OCI-LY1 (cell line): Measurements from ENCODE around the gene FERMT2.

Experiments used
- H2AFZ ChIP-seq: fragments of 200-600 bp; sonication (generic), shearing (Covaris generic); 2 replicates; pipeline ENCODE4 v1.6.0; 2014; ENCODE audit warnings: antibody characterized with exemption, mild to moderate bottlenecking, low read length
- H3F3A ChIP-seq: fragments of 200-600 bp; sonication (generic), shearing (Covaris generic); 2 replicates; pipeline ENCODE4 v1.6.0; 2014; ENCODE audit warnings: mild to moderate bottlenecking, antibody characterized with exemption, low read length, moderate library complexity; ENCODE audit not compliant: insufficient read depth
- H3K27ac ChIP-seq: fragments of 200-600 bp; sonication (generic); 2 replicates; pipeline ENCODE4 v1.5.1; 2014; ENCODE audit warnings: low read length, mixed run types, mild to moderate bottlenecking, low read depth; ENCODE audit not compliant: poor library complexity, severe bottlenecking
- H3K27me3 ChIP-seq: fragments of 200-600 bp; sonication (generic); 2 replicates; pipeline ENCODE4 v1.6.0; 2014; ENCODE audit warnings: antibody characterized with exemption, mild to moderate bottlenecking, low read length, moderate library complexity; ENCODE audit not compliant: insufficient read depth
- H3K36me3 ChIP-seq: fragments of 200-600 bp; sonication (generic); 2 replicates; pipeline ENCODE4 v1.6.1; 2014; ENCODE audit warnings: mild to moderate bottlenecking, antibody characterized with exemption, low read length, moderate library complexity, mixed read lengths; ENCODE audit not compliant: insufficient read depth
- H3K4me1 ChIP-seq: fragments of 200-600 bp; sonication (generic); 2 replicates; pipeline ENCODE4 v1.5.1; 2014; ENCODE audit warnings: mild to moderate bottlenecking, low read length, moderate library complexity; ENCODE audit not compliant: insufficient read depth, severe bottlenecking
- H3K4me2 ChIP-seq: fragments of 200-600 bp; sonication (generic), shearing (Covaris generic); 2 replicates; pipeline ENCODE4 v1.6.1; 2014; ENCODE audit warnings: low read length
- H3K4me3 ChIP-seq: fragments of 200-600 bp; sonication (generic); 2 replicates; pipeline ENCODE4 v1.5.1; 2014; ENCODE audit warnings: low read length, low read depth, mild to moderate bottlenecking, mixed read lengths; ENCODE audit not compliant: poor library complexity, severe bottlenecking
- H3K79me2 ChIP-seq: fragments of 200-600 bp; shearing (Covaris generic); 2 replicates; pipeline ENCODE4 v1.6.1; 2016; ENCODE audit warnings: mixed run types, low read length, mixed read lengths; ENCODE audit not compliant: insufficient read depth
- H3K9ac ChIP-seq: fragments of 200-600 bp; sonication (generic), shearing (Covaris generic); 2 replicates; pipeline ENCODE4 v1.6.1; 2014; ENCODE audit warnings: mild to moderate bottlenecking, low read length, mixed read lengths
- H3K9me2 ChIP-seq: fragments of 200-600 bp; sonication (generic), shearing (Covaris generic); 2 replicates; pipeline ENCODE4 v1.6.1; 2014; ENCODE audit warnings: low read depth, mild to moderate bottlenecking, low read length, mixed read lengths
- H3K9me3 ChIP-seq: fragments of 200-600 bp; shearing (Covaris generic); 2 replicates; pipeline ENCODE4 v1.6.1; 2014; ENCODE audit warnings: low read length, mixed read lengths
- H4K20me1 ChIP-seq: fragments of 200-600 bp; sonication (generic), shearing (Covaris generic); 2 replicates; pipeline ENCODE4 v1.6.0; 2016; ENCODE audit warnings: mild to moderate bottlenecking, low read length; ENCODE audit not compliant: insufficient read depth
- CTCF ChIP-seq: fragments of 200-600 bp; sonication (generic), shearing (Covaris generic); IDR thresholded peaks from 2 replicates; pipeline ENCODE4 v1.5.1; 2017; ENCODE audit warnings: mild to moderate bottlenecking, antibody characterized with exemption, low read length, moderate library complexity, mixed read lengths
- EZH2 ChIP-seq: fragments of 200-600 bp; sonication (generic), shearing (Covaris generic); IDR thresholded peaks from 2 replicates; pipeline ENCODE4 v1.8.0; 2017; ENCODE audit warnings: borderline replicate concordance, mixed run types, mild to moderate bottlenecking, antibody characterized with exemption, low read length, moderate library complexity, mixed read lengths

FERMT2 gene

GRCh38 chr14:52954346-52955214 lies 3.7 kb upstream of the FERMT2 start:
- Histone ChIP-seq H3K79me2 (no peaks in the 10 kb centered on the region), H2AFZ (no peak overlapping the region), H3K4me2 (no peak overlapping the region), H4K20me1 (no peaks in the 10 kb centered on the region), H3K4me3 (no peak overlapping the region), H3K27ac (no peak overlapping the region), H3K27me3 (peaks cover 4% of the 10 kb centered on the region; the same call in 1 of the 2 replicates), H3K36me3 (no peaks in the 10 kb centered on the region), H3K9me2 (no peaks in the 10 kb centered on the region), H3K9ac (no peak overlapping the region), H3K4me1 (peaks cover 10% of the 10 kb centered on the region), H3F3A (no peaks in the 10 kb centered on the region), H3K9me3 (no peaks in the 10 kb centered on the region)
- TF ChIP-seq EZH2, result no peak
- TF ChIP-seq CTCF, result no peak

GRCh38 chr14:52951681-52952554 lies 1.1 kb upstream of the FERMT2 start:
- Histone ChIP-seq H3K79me2 (no peaks in the 10 kb centered on the region), H3K4me2 (peak overlapping the region; percentile 47; the same call in 1 of the 2 replicates), H3K27ac (no peak overlapping the region), H3F3A (no peaks in the 10 kb centered on the region), H3K27me3 (peaks cover 8% of the 10 kb centered on the region; the same call in 1 of the 2 replicates), H2AFZ (no peak overlapping the region), H3K4me3 (peak overlapping the region; percentile 65), H3K4me1 (peaks cover 11% of the 10 kb centered on the region), H3K9ac (no peak overlapping the region), H3K36me3 (no peaks in the 10 kb centered on the region), H3K9me3 (no peaks in the 10 kb centered on the region), H4K20me1 (no peaks in the 10 kb centered on the region), H3K9me2 (no peaks in the 10 kb centered on the region)
- no peak for TF ChIP-seq CTCF
- TF ChIP-seq EZH2, result no peak

GRCh38 chr14:52950410-52950897 lies 396 bp downstream of the FERMT2 start:
- Histone ChIP-seq H3K4me2 (peak overlapping the region; percentile 86), H3K79me2 (no peaks in the 10 kb centered on the region), H3K4me3 (peak overlapping the region; percentile 65), H2AFZ (no peak overlapping the region), H3K9me2 (no peaks in the 10 kb centered on the region), H3K36me3 (no peaks in the 10 kb centered on the region), H4K20me1 (no peaks in the 10 kb centered on the region), H3K9ac (peak overlapping the region; percentile 23; the same call in 1 of the 2 replicates), H3K9me3 (no peaks in the 10 kb centered on the region), H3K27ac (no peak overlapping the region), H3F3A (no peaks in the 10 kb centered on the region), H3K27me3 (peaks cover 8% of the 10 kb centered on the region; the same call in 1 of the 2 replicates), H3K4me1 (peaks cover 11% of the 10 kb centered on the region)
- TF ChIP-seq EZH2, result no peak
- TF ChIP-seq CTCF, result no peak
